ENCODE results near the gene PDZD4.
"Not testable (repeated sequence)": the region's sequence is repeated elsewhere in the genome, so short reads cannot be mapped to it uniquely, and the experiment has no call there.

PDZD4 gene

GRCh38 chrX:153830640-153831428 lies 490 bp upstream of the PDZD4 start:
- no peak for DNase-seq

- no peak for DNase-seq
Measured at GRCh38 chrX:153829549-153829798, 870 bp downstream of the PDZD4 start.

- DNase-seq, result no peak
Measured at GRCh38 chrX:153828723-153829548, 1.4 kb downstream of the PDZD4 start.

- DNase-seq, result no peak
Measured at GRCh38 chrX:153828308-153828707, 2.0 kb downstream of the PDZD4 start.

- no peak for DNase-seq
Measured at GRCh38 chrX:153827903-153828302, 2.4 kb downstream of the PDZD4 start.

GRCh38 chrX:153827016-153827415 lies 3.3 kb downstream of the PDZD4 start:
- no peak for DNase-seq

GRCh38 chrX:153825042-153825441 lies 5.3 kb downstream of the PDZD4 start:
- DNase-seq, result no peak

- DNase-seq, result no peak
Measured at GRCh38 chrX:153824348-153824747, 6.0 kb downstream of the PDZD4 start.

- DNase-seq, result no peak
Measured at GRCh38 chrX:153821066-153821465, 9.3 kb downstream of the PDZD4 start.

- DNase-seq, result no peak
Measured at GRCh38 chrX:153820601-153821000, 9.7 kb downstream of the PDZD4 start.

GRCh38 chrX:153819384-153820040 lies 10.8 kb downstream of the PDZD4 start:
- DNase-seq, result no peak

- DNase-seq, result no peak
Measured at GRCh38 chrX:153818571-153819383, 11.6 kb downstream of the PDZD4 start.

GRCh38 chrX:153818064-153818463 lies 12.3 kb downstream of the PDZD4 start:
- not testable (repeated sequence) for DNase-seq

GRCh38 chrX:153816831-153817690 lies 13.3 kb downstream of the PDZD4 start:
- DNase-seq, result no peak

- no peak for DNase-seq
Measured at GRCh38 chrX:153814591-153815315, 15.6 kb downstream of the PDZD4 start.

- no peak for DNase-seq
Measured at GRCh38 chrX:153813161-153813560, 17.2 kb downstream of the PDZD4 start.

GRCh38 chrX:153812220-153812619 lies 18.1 kb downstream of the PDZD4 start:
- no peak for DNase-seq

GRCh38 chrX:153807976-153808375 lies 22.4 kb downstream of the PDZD4 start:
- DNase-seq, result no peak

GRCh38 chrX:153806999-153807575 lies 23.3 kb downstream of the PDZD4 start:
- DNase-seq, result no peak

- DNase-seq, result no peak
Measured at GRCh38 chrX:153805436-153805835, 24.9 kb downstream of the PDZD4 start.

- no peak for DNase-seq
Measured at GRCh38 chrX:153804621-153805020, 25.7 kb downstream of the PDZD4 start.

Data from DMS79 (cell line).